ENCODE measurements around the gene TEX26. TPM values are rescaled to one million over a fixed set of nuclear protein-coding genes. Genes with fewer than 3 reads are reported as not detected.

TEX26 gene
- total and polyA plus RNA-seq, 8 donors = 0.17 to 0.42 (median 0.34) TPM; not detected in 4

- DNase-seq (no peak), ATAC-seq (no peak), FAIRE-seq (no peak)
- Histone ChIP-seq H3K4me1 (no peaks in the 10 kb centered on the region), H3K36me3 (no peaks in the 10 kb centered on the region), H3K27me3 (no peaks in the 10 kb centered on the region), H3K27ac (no peak overlapping the region), H3K4me3 (no peak overlapping the region), H3K9me3 (no peaks in the 10 kb centered on the region)
- TF ChIP-seq CTCF (IDR thresholded peaks at IDR 0.05) = no peak
- intact Hi-C loops (cut with DNase I) = no loop called here
- WGBS, 2 donors = 57 to 65% methylated on average over 2 of the region's 2 CpGs
These were observed 39.1 kb downstream of the TEX26 start for GRCh38 chr13:30971575-30971974.

- WGBS, 2 donors = 0% methylated on average over 1 of the region's 1 CpG
- no peaks in the 10 kb centered on the region for H3K27me3 ChIP-seq
- H3K4me1 ChIP-seq = no peaks in the 10 kb centered on the region
- intact Hi-C loops (cut with DNase I) = no loop called here
- FAIRE-seq (no peak), ATAC-seq (no peak), DNase-seq (no peak)
- no peaks in the 10 kb centered on the region for H3K9me3 ChIP-seq
- no peaks in the 10 kb centered on the region for H3K36me3 ChIP-seq
- H3K27ac ChIP-seq = no peak overlapping the region
- TF ChIP-seq CTCF (IDR thresholded peaks at IDR 0.05) = no peak
- no peak overlapping the region for H3K4me3 ChIP-seq
These were observed 40.5 kb downstream of the TEX26 start for GRCh38 chr13:30972888-30973377.

- intact Hi-C loops (cut with DNase I) = no loop called here
- ATAC-seq (no peak), FAIRE-seq (no peak), DNase-seq (no peak)
- no peaks in the 10 kb centered on the region for H3K36me3 ChIP-seq
- WGBS, 2 donors = 10 to 15% methylated on average over 2 of the region's 2 CpGs
- H3K4me3 ChIP-seq = no peak overlapping the region
- H3K4me1 ChIP-seq = no peaks in the 10 kb centered on the region
- no peaks in the 10 kb centered on the region for H3K9me3 ChIP-seq
- no peak for TF ChIP-seq CTCF (IDR thresholded peaks at IDR 0.05)
- no peaks in the 10 kb centered on the region for H3K27me3 ChIP-seq
- no peak overlapping the region for H3K27ac ChIP-seq
These were observed 41.9 kb downstream of the TEX26 start for GRCh38 chr13:30974350-30974749.

GRCh38 chr13:30976025-30976424 lies 43.6 kb downstream of the TEX26 start:
- Histone ChIP-seq H3K27ac (no peak overlapping the region), H3K4me1 (no peaks in the 10 kb centered on the region), H3K27me3 (no peaks in the 10 kb centered on the region), H3K36me3 (no peaks in the 10 kb centered on the region), H3K9me3 (no peaks in the 10 kb centered on the region), H3K4me3 (no peak overlapping the region)
- FAIRE-seq (no peak), ATAC-seq (no peak), DNase-seq (no peak)
- intact Hi-C loops (cut with DNase I) = no loop called here
- no peak for TF ChIP-seq CTCF (IDR thresholded peaks at IDR 0.05)
- WGBS, 2 donors = 69 to 77% methylated on average over 4 of the region's 4 CpGs

GRCh38 chr13:30978981-30979956 lies 46.8 kb downstream of the TEX26 start:
- no peak for FAIRE-seq
- intact Hi-C loops (cut with DNase I) = no loop called here
- Histone ChIP-seq H3K27ac (no peak overlapping the region), H3K36me3 (no peaks in the 10 kb centered on the region), H3K27me3 (no peaks in the 10 kb centered on the region), H3K4me3 (no peak overlapping the region), H3K9me3 (no peaks in the 10 kb centered on the region), H3K4me1 (no peaks in the 10 kb centered on the region)
- peak in 1 of 4 donors; percentile 37 for ATAC-seq
- peak in 4 of 6 donors; percentile 19 to 65 (median 44) for DNase-seq
- WGBS, 2 donors = 54 to 55% methylated on average over 15 of the region's 15 CpGs
- TF ChIP-seq CTCF (IDR thresholded peaks at IDR 0.05) = peak in 3 of 4 donors; percentile 15 to 27 (median 25)
